22Rv1 (cell line): ENCODE results near the gene HESX1.

Experiments
- CTCF ChIP-seq: fragments of 450-650 bp; IDR thresholded peaks from 2 replicates; pipeline ENCODE4 v1.5.1; 2017; ENCODE audit warnings: mild to moderate bottlenecking
- ZFX ChIP-seq: fragments of 450-650 bp; IDR thresholded peaks from 2 replicates; pipeline ENCODE4 v1.6.1; 2017; ENCODE audit warnings: antibody characterized with exemption, borderline replicate concordance

- TF ChIP-seq CTCF: no peak
- TF ChIP-seq ZFX: no peak
Observed at GRCh38 chr3:57165641-57166040, 34.1 kb downstream of the HESX1 start.
